Measurements from ENCODE around the gene LRP1. TPM values are rescaled to one million over a fixed set of nuclear protein-coding genes. Genes with fewer than 3 reads are reported as not detected.

Gene LRP1
- polyA plus RNA-seq, 4 donors, result 65.3 to 234 (median 81.0) TPM

DNA sequence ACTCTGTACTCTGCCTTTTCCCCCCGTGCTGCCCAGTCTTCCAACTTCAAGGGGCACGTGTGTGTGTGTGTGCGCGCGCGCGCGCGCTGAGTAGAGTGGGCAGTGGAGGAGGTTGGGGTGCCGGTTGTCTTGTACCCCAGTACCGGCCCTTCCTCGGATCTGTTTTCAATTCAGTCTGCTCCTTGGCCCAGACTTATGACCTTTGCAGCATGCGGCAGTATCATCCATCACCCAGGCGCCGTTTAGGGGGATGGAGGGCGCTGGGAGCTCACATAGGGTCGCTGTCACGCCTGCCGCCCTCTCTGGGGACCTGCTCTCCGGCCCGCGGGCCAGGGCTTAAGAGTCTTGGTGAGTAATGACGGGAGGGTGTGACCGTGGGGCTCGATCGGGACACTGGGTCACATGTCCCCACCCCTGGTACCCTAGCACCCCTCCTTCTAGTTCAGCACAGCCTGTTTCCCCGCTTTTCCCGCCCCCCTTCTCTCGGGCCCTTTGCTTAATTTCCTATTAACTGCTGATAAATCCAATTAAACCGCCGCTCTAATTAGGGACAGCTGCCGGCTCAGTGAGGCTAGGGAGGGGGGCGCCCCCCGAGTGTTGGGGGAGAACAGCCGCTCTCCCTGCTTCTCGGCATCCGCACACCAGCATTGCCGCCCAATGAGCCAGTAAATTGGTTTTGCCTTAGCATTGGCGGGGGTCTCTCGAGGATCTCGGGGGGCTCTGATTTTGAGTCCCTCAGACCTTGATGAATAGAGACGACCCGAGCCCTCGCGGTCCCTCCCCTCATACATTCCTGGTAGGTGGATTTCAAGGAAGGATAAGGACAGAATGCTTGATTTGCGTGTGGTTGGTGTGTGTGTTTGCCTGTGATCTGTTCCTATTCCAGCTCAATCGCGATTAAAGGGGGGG lies 113.4 kb downstream of the LRP1 start:
- no peak for DNase-seq (ENCODE audit: low read depth in 4 of 4, low spot score in 3 of 4)

DNA sequence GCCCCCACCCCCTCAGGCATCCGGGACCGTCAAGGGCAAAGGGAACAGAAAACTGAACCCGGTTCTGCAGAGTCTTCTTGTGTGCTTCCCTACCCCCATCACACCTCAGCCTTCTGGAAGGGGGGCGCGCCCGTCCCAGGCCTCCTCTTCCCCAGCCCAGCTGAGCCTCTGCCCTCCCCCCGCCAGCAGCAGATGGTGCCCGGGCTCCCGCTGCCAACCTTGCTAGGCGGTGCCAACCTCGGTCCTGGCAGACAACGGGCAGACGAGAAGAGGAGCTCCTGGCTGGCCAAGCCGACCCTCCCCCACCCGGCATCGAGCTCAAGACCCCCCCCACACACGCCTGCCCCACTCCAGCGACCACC lies 114.0 kb downstream of the LRP1 start:
- no peak for DNase-seq (ENCODE audit: low read depth in 4 of 4, low spot score in 3 of 4)

DNA sequence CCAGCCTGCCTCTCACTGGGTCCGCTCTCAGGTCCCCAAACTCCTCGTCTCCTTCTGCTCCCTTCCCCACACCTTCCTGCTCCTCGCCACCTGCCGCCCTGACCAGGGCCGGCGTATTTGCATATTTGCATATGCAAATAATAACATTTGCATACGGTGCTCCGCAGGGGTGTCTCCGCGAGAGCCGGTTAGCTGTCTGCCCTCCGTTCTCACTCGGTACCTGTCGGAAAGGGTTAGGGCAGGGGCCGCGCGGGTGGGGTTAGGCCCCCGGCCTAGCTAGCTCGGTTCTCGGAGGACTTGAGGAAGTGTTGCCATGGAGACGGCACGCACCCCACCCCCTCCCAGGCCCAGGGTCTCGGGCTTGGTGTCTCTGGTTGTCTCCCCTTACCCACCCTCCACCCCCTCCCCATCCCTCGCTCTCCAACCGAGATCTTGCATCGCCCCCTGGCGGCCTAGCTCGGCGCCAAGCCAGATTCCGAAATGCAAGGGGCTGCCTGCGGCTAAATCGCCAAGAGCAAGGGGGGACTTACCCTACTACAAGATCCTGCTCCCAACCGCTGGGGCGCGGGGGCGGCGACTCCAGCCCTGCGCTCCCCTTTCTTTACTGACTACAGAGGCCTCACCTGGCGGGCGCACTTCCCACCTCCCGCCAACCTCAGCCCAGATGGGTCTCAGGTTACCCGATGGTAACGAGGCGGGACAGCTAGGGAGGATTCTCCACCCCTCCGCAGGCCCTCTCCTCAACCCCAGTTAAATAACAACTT lies 114.6 kb downstream of the LRP1 start:
- peak in 1 of 4 donors; percentile 74 for DNase-seq (ENCODE audit: low read depth in 4 of 4, low spot score in 3 of 4)

DNA sequence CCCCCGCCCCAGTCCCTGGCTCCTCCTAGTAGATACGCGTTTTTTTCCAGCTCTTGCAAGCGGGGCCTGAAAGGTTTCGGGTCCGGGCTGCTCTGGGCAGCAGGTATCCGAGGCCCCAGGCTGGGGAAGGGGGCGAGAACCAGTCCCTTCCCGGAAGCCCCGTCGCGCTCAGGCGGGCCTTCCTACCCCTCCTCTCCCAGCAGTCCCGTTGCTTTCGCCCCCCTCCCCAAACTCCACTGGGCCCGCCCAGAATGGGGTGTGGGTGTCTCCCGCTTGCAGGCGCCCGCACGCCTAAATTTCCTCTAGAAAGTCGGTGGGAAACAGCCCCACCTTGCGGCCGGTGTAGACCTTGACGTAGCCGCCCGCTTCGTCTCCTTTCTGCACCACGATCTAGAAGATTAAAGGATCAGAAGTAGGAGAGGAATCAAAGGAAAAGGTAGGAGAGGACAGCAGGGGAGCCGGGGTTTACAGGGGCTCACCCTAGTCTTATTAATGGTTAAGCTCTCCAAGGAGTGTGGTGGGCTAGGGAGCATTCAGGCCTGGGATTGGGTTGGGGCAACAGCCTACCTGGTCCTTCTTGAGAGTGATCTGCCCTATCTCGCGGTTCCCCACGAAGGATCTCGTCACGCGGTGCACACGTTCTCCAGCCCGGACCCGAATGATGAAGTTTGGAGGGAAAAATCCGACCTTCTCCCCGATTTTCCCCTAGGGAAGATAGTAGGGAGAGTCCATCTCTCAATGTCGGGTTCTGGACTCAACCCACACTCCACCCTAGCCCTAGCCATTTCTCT lies 115.4 kb downstream of the LRP1 start:
- peak in 1 of 4 donors; percentile 63 for DNase-seq (ENCODE audit: low read depth in 4 of 4, low spot score in 3 of 4)

DNA sequence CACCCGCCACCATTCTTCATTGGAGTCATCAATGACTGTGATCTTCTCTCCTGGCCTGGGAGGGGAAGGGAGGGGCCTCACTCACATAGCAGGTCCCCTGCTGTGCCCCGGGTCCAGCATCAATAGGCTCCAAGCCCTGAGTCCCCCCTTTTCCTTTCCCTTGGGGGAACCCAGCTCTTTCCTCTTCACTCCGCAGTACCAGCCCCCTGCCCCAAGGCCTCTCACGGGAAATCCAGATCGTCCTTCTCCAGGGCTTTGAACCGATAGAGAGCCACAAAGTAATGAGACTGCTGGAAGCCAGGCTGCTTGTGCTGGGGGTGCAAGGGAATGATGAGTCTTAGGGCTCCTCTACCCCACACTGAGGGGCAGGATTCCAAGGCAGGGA lies 116.0 kb downstream of the LRP1 start:
- DNase-seq (ENCODE audit: low read depth in 4 of 4, low spot score in 3 of 4), result no peak

DNA sequence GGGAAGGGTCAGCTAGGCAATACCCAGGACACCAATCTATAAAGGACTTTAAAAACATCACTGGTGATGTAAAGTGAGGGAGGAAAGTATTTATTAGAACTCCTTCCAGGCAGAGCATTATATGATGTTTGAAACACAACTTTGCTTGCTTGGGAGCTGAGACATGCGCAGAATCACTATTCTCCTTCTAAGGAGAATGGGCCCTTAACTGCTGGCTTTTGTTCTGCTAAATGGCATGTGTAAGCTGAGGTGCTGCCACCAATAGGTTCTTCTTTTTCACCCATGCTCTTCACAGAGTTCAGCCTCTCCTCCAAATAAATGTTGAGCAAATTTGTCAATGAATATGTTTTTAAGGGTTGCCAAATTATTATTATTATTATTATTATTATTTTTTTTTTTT lies 118.8 kb downstream of the LRP1 start:
- no peak for DNase-seq (ENCODE audit: low read depth in 4 of 4, low spot score in 3 of 4)

DNA sequence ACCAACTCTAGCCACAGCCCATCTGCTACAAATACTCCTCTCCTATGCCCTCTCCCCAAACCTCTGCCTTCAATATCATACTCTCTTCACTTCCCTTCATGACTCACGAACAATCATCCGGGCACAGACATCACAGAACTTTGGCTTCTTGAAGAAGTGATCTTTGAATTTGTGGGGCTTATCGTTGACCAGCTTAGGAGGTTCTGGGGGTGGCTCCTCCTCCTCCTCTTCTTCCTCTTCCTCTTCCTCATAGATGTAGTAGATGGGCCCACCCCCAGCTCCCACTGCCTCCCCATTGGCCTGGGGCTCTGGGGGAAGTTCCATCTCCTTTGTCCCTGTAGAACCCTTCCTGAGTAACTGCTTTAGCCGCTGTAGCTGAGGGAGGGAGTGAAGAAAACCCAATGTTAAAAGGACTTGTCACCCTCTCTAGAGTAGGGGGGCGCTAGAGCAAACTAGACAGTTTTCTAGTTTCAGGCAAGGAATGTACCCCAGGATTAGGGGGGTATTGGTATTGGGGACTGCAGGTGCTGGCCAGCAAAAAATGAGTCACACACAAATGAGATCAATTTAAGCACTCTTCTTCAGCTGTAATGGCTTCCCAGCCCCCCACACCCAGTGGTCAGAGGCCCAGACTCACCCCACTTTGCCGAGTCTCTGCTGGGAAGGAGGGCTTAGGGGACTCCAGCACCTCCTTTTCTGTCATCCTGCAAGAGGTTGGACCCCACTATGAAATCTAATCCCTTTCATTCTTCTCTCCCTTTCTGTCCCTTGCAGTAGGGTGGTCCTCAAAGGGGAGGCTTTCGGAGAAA lies 120.9 kb downstream of the LRP1 start:
- DNase-seq (ENCODE audit: low read depth in 4 of 4, low spot score in 3 of 4), result no peak

DNA sequence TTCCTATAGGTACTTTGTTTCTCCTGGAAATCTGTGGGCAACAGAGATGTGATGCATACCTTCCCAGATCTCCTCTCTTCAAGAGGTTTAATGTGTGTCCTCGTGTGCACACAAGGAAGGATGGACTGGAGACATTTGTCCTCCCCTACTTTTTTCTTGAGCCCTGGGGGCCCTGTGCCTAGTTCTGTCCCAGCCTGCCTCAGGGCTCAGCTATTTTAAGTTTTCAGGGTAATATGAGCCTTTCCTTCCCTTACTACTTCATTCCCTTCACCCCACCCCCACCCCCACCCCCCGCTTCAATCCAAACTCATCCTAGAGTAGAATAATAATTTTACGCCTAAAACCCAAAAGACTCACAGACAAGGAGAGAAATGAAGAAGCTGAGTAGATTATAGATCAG lies 122.3 kb downstream of the LRP1 start:
- no peak for DNase-seq (ENCODE audit: low read depth in 4 of 4, low spot score in 3 of 4)

DNA sequence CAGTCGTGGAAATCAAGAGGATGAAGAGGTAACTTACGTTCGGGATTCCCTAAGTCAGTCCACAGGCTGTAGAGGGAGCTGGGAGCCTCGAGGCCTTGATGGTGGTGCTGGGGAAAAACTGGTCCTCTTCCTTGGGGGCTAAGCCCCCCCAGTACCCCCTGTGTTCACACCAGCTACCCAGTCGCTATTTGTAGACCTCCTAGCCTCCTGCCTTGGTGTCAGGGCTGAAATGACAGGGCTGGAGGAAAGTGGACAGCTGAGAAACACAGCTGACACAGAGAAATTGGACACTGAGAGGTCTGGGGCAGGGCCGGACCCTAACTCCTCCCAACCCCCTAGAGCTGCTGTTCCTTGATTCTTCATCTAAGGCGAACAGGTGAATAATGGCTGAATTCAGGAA lies 122.7 kb downstream of the LRP1 start, which contains the start of gene STAC3:
Gene STAC3 (minus strand): TSS at position 232 of the 400 bp plus-strand sequence. CDS start 1,551 bp downstream, outside the sequence.
- no peak for DNase-seq (ENCODE audit: low read depth in 4 of 4, low spot score in 3 of 4)

DNA sequence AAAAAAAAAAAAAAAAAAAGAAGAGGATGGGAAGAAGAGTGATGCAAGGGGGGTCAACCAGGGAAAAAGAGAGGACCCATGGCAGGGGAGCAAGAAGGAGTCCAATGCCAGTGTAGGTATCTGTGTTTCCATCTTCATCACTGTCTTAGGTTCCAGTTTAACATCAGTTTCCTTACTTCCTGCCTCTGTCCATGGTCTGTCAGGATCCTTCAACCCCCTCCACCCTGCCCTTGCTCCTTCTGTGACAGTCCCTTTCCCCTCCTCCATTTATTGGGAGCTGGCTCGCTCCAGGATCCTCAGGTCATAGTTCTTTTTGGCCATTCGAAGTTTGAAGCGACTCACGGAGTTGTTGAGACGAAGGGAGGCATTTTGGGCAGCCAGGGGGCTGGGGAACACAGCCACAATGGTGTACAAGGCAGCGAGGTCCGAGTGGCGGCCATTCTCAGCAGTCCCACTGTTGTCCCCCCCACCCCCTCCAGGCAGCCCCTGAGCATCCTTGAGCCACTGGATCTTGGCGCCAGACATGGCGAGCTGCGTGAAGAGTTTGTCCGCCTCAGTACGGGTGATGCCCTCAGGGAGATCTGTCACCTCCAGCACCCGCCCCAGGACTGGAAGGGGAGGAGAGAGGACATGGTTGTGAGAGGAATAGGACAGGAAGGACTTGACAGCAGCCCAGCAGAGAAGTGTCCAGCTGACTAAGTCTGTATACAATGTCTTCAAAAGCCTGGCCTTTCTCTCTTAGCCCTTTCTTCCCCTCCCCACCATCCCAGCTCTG lies 126.4 kb downstream of the LRP1 start:
- no peak for DNase-seq (ENCODE audit: low read depth in 4 of 4, low spot score in 3 of 4)

DNA sequence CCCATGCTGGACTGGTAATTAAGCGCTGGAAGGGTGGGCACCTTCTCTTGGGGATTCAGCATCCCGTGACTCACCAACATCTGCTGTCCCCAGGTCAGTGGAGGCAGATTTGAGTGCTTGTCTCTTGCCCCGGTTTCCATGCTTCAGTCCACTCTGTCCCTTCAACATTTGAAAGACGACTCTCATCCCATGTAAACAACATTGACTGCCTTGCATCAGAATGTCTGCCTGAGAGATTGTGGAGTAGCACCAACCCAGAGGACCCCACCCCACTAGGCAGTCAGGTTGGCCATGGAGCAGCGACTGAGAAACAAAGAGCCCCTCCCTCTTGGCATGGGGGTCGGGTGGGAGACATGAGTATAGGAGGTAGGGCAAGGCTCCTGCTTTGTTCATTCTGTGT lies 127.6 kb downstream of the LRP1 start:
- no peak for DNase-seq (ENCODE audit: low read depth in 4 of 4, low spot score in 3 of 4)

DNA sequence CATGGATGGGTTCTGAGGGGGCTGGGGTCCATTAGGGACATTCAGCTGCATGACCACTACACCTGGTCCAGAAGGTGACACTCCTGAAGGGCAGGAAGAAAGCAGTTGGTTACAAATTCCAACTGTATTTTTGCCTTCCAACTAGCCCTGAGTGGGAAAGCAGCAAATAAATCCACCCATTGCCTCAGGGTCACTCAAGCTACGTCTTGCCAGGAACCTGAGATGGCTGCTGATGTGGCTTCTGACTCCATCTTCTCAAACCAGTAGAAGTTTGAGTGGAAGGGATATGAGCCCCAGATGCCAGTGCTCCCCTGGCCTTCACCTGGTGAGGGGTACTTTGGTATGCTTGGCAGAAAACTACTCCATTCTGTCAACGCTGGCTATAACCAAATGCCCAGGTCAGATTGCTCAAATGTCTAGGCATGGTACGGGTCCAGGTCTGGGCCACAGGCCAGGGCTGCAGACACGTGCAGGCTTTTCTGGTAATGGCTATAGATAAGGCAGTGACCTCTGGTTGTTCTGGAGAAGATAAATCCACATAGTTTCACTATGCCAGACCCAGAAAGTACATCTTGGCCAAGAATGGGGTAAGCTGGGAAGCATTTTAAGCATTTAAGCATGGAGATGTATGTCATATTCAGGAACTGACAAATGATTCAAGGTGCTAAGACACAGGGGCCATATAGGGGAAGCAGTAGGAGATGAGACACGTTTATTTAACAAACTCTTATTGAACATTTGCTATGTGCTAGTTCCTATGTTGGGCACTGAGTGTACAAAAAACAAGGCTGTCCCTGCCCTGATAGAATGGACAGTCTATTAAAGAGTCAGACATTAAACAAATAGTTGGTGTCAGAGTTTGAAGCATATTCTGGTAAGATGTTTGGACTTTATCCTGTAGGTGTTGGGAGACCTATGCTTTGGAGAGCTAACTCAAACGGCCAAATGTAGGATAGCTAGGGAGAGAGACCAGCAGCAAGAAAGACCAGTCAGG lies 131.0 kb downstream of the LRP1 start:
- DNase-seq (ENCODE audit: low read depth in 4 of 4, low spot score in 3 of 4), result no peak

DNA sequence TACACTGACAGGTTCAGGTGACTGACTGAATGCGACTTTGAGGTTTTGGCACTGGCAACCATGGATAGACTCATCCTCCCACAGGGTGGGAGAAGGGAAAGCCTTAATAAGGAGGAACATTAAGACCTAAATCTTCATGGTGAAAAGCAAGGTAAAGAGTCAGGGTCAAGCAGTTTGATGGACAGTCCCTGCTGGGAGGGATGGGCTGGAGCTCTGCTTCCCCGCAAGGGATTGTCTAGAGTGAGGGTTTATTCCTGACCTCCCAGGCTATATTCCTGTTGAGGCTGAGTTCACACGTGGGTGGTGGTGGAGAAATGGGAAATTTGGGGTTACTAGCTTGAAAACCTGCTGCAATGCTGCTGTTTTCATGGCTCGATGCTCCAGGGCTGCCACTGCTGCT lies 132.1 kb downstream of the LRP1 start:
- no peak for DNase-seq (ENCODE audit: low read depth in 4 of 4, low spot score in 3 of 4)

DNA sequence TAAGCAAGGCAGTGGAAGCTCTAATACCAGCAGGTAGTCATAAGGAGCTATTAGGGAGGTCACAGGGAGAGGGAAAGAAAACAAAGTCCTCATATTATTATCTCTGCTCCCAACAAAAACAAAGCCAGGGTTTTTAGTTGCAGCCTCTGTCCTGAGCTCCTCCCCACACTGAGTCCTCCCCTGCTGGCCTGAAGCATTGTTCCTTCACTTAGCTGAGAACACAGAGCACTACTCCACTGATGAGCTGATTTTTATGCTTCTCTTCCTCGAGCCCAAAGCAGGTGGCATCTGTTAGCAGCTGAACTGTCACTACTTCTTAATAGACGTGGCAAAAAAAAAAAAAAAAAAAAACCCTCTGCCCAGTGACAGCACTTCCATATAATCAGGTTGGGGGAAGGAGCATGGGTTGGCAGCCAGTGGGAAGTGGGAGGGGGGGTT lies 133.2 kb downstream of the LRP1 start:
- DNase-seq (ENCODE audit: low read depth in 4 of 4, low spot score in 3 of 4), result no peak

DNA sequence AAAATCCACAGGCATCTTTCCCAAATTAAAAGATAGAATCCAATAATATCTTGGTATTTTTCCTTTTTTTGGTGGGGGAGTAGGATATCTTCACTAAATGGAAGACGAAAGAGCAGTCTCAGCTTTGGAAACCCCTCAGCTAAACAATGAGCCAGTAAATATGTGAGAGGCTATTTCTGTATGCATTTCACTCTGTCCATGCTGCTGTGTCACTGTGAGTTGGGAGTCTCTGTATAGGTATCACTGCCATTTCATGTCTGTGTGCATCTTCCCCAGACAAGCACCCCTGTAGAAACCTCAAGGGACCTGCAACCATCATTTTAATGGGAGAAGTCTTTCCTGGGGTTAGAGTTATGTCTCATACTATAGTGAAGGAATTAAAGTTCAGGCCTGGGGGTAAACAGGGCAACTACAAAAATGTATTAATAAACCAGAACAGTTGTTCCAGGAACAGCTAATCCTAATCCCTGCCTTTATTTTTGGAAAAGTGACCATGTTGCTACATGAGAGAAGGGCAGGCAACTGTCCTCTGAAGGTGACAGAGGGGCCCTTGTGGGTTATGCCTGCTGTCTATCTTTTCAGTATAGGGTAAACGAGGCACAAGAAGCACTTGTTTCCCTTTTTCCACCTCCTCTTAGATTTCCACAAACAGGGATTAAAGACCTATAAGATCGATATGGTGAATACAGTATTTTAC lies 134.0 kb downstream of the LRP1 start:
- DNase-seq (ENCODE audit: low read depth in 4 of 4, low spot score in 3 of 4), result no peak

Data from left renal pelvis (tissue), 4 donors.